HCT116 (cell line): ENCODE measurements around the gene ZNF750. TPM values are rescaled to one million over a fixed set of nuclear protein-coding genes. Genes with fewer than 3 reads are reported as not detected.
A peak's percentile ranks its signal among the peaks of the same experiment; 100 is the strongest.

Experiments used
- ATAC-seq: fragments of 200-7000 bp; cut with Tn5 transposase; 2 replicates; pipeline ENCODE4 v1.9.1; 2020; ENCODE audit warnings: mild to moderate bottlenecking, moderate library complexity
- BruUV-seq: library from RNA; stranded (reverse); fragments of 400-500 nt; replicated peaks from 2 replicates; lab custom pipeline; 2021; lab: Mats Ljungman, UMichigan
- CTCF ChIA-PET: fragments of 300-600 bp; sonication (Branson Sonifier 250); formaldehyde crosslinking; loops from one replicate; lab custom pipeline; 2021; ENCODE audit warnings: antibody characterized with exemption; lab: Charles Lee
- POLR2A ChIA-PET: fragments of 300-600, 350-600 bp; sonication (Branson Sonifier 250); formaldehyde crosslinking; loops from one replicate; lab custom pipeline; 2021; ENCODE audit warnings: antibody characterized with exemption; lab: Charles Lee
- RAD21 ChIA-PET, 2 experiments: fragments of 300-600 bp; sonication (Branson Sonifier 250); formaldehyde crosslinking; loops; one replicate each; lab custom pipeline; 2023; ENCODE audit warnings: low total read pairs in 2 of 2; ENCODE audit not compliant: uncharacterized antibody in 2 of 2, unreplicated experiment in 2 of 2, low non-redundant PET in 1 of 2; lab: Charles Lee
- DNase-seq: peaks from one replicate; pipeline ENCODE4 v3.0.0-alpha.2; 2010; ENCODE audit warnings: low read depth, low spot score
- H2AFZ ChIP-seq: fragments of 200-600 bp; shearing (Covaris generic), sonication (generic); 2 replicates; pipeline ENCODE4 v1.6.1; 2017; ENCODE audit warnings: low read depth, mixed run types, mixed read lengths, antibody characterized with exemption, low read length; ENCODE audit not compliant: poor library complexity, severe bottlenecking
- H3K27ac ChIP-seq: 2 replicates; pipeline ENCODE4 v1.5.1; 2012; ENCODE audit warnings: low read depth, low read length
- H3K27me3 ChIP-seq: fragments of 200-600 bp; sonication (generic); 2 replicates; pipeline ENCODE4 v1.6.1; 2016; ENCODE audit warnings: mixed run types, low read length, mixed read lengths; ENCODE audit not compliant: insufficient read depth
- H3K36me3 ChIP-seq, 2 experiments: fragments of 200-500 bp in 1 of 2; fragments of 200-600 bp in 1 of 2; sonication (Bioruptor generic) in 1 of 2; sonication (generic) in 1 of 2; 2 replicates each; pipeline versions ENCODE4 v1.5.1 to v1.6.1; 2014 to 2016; ENCODE audit warnings: low read length in 2 of 2, inconsistent platforms in 1 of 2, mixed read lengths in 1 of 2, mixed run types in 1 of 2; ENCODE audit not compliant: insufficient read depth in 2 of 2, control insufficient read depth in 1 of 2
- H3K4me1 ChIP-seq, 2 experiments: fragments of 200-600 bp in 1 of 2; sonication (generic) in 1 of 2; 2 replicates each; pipeline versions ENCODE4 v1.5.1 to v1.6.1; 2012 to 2017; ENCODE audit warnings: low read length in 2 of 2, inconsistent platforms in 1 of 2, mild to moderate bottlenecking in 1 of 2, mixed read lengths in 1 of 2, mixed run types in 1 of 2, moderate library complexity in 1 of 2; ENCODE audit not compliant: insufficient read depth in 2 of 2, control insufficient read depth in 1 of 2
- H3K4me2 ChIP-seq: fragments of 200-600 bp; sonication (generic); 2 replicates; pipeline ENCODE4 v1.6.1; 2017; ENCODE audit warnings: mixed run types, low read length, mixed read lengths
- H3K4me3 ChIP-seq, 2 experiments: fragments of 200-600 bp in 1 of 2; sonication (generic) in 1 of 2; replicated peaks in 1 of 2; 2 replicates each; pipeline ENCODE4 v1.5.1; 2011 to 2016; ENCODE audit warnings: low read length in 2 of 2, control low read depth in 1 of 2, low read depth in 1 of 2, mild to moderate bottlenecking in 1 of 2, mixed read lengths in 1 of 2, mixed run types in 1 of 2
- H3K79me2 ChIP-seq: fragments of 200-600 bp; sonication (generic); 2 replicates; pipeline ENCODE4 v1.6.1; 2017; ENCODE audit warnings: mild to moderate bottlenecking, mixed run types, low read length, moderate library complexity, mixed read lengths; ENCODE audit not compliant: insufficient read depth
- H3K9ac ChIP-seq: fragments of 200-600 bp; sonication (generic); 2 replicates; pipeline ENCODE4 v1.6.1; 2016; ENCODE audit warnings: low read length, mixed read lengths
- H3K9me2 ChIP-seq: fragments of 200-600 bp; sonication (generic), shearing (Covaris generic); 2 replicates; pipeline ENCODE4 v1.6.1; 2017; ENCODE audit warnings: mixed run types, mild to moderate bottlenecking, moderate library complexity; ENCODE audit not compliant: insufficient read depth
- H3K9me3 ChIP-seq, 2 experiments: fragments of 200-500 bp in 1 of 2; fragments of 200-600 bp in 1 of 2; sonication (Bioruptor generic) in 1 of 2; sonication (generic) in 1 of 2; 2 replicates each; pipeline ENCODE4 v1.6.1; 2014 to 2017; ENCODE audit warnings: low read length in 2 of 2, mixed read lengths in 2 of 2, inconsistent platforms in 1 of 2, low read depth in 1 of 2, mild to moderate bottlenecking in 1 of 2, mixed run types in 1 of 2, moderate library complexity in 1 of 2; ENCODE audit not compliant: control insufficient read depth in 1 of 2, insufficient read depth in 1 of 2
- H4K20me1 ChIP-seq: fragments of 200-600 bp; sonication (generic), shearing (Covaris generic); 2 replicates; pipeline ENCODE4 v1.6.1; 2017; ENCODE audit warnings: mixed run types, mild to moderate bottlenecking, moderate library complexity; ENCODE audit not compliant: insufficient read depth
- ELF1 ChIP-seq: IDR thresholded peaks from 2 replicates; pipeline ENCODE4 v1.6.1; 2012; ENCODE audit warnings: low read depth, borderline replicate concordance
- POLR2AphosphoS5 ChIP-seq: IDR thresholded peaks from 2 replicates; pipeline ENCODE4 v1.6.1; 2011; ENCODE audit warnings: mild to moderate bottlenecking, low read depth, low read length, moderate library complexity
- intact Hi-C: fragments of 100-400 bp; cut with micrococcal nuclease; formaldehyde crosslinking; loops from 2 replicates; pipeline ENCODE4 v1.10.0; 2022
- total RNA-seq: library from RNA; stranded (reverse); gene quantifications from one replicate; pipeline ENCODE4 v1.2.1, GENCODE V29; 2021; ENCODE audit not compliant: unreplicated experiment
- TF ChIP-seq, protein P1 (sequence below): IDR thresholded peaks from 2 replicates; pipeline ENCODE4 v1.6.1; 2012

The ZNF750 gene
- total RNA-seq, 1 experiment from 2014 or later, result not detected

GRCh38 chr17:82839617-82840292 is at the start of gene ZNF750 (continued):
- TF ChIP-seq ELF1, result no peak

DNA sequence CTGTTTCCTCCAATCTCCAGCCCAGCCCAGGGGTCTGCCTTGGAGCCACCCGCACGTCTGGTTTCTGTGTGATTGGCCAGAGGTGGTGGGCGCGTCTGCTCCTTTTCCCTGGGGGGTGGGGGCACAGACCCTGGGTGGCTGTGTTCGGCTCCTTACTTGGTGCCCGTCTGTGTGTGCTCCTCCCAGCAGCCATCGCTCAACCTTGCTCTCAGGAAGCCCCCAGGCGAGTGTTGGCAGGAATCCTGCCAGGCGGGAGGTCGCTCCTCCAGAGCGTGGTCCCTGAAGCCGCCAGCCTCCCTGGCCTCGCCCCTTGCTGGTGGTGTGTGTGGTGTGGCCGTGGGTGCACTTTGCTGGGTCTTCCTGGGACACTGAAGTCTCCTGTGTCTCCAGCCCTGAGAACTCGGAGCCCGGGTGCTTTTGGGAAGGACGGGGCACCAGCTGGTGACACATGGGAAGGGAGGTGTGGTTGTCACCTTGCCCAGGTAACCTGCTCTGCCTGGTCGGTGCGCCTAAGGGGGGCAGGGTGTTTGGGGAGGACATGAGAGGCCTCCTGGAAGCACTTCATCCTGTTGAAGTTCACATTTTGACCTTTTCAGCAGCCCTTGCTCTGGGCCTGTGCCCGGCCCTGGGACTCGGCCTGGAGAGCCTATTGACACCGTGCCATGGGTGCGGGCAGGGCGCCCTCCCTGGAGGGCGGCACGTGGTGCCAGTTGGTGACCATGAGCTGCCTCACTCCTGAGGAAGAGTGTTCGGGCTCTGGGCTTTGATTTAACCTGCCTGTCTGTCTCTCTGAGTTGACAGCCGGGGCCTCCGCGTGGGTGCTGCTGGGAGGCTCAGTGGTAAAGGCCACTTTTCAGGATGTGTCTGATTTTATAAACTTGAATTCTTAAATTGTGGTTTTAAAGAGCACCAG is 49.0 kb upstream of the ZNF750 start:
- ATAC-seq (peak; percentile 31), DNase-seq (no peak)
- H3K79me2 ChIP-seq, result peaks cover 8% of the 10 kb centered on the region; the same call in 1 of the 2 replicates
- no peaks in the 10 kb centered on the region for H3K9me3 ChIP-seq
- TF ChIP-seq ELF1, result no peak
- TF ChIP-seq, protein P1, sequence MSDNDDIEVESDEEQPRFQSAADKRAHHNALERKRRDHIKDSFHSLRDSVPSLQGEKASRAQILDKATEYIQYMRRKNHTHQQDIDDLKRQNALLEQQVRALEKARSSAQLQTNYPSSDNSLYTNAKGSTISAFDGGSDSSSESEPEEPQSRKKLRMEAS, result no peak
- no peak for TF ChIP-seq POLR2AphosphoS5
- H3K9ac ChIP-seq, result no peak overlapping the region
- H3K27ac ChIP-seq, result peak overlapping the region; percentile 57
- ChIA-PET RAD21 (no interaction called here), CTCF (no interaction called here), POLR2A (no interaction called here)
- H3K4me3 ChIP-seq, result no peak overlapping the region
- BruUV-seq, result no TSS peak
- no peaks in the 10 kb centered on the region for H3K27me3 ChIP-seq
- peaks cover 0 to 5% of the 10 kb centered on the region in 2 experiments; a peak in 1 of 4 replicates for H3K36me3 ChIP-seq
- no peak overlapping the region for H2AFZ ChIP-seq
- peaks cover 21 to 34% of the 10 kb centered on the region in 2 experiments for H3K4me1 ChIP-seq
- H3K4me2 ChIP-seq, result 0 out of 2 replicates have a peak overlapping the region, but pooled peaks have one; percentile 1
- intact Hi-C loops, result no loop called here
- no peaks in the 10 kb centered on the region for H3K9me2 ChIP-seq
- 0 out of 2 replicates have a peak, but pooled peaks cover 3% of the 10 kb centered on the region for H4K20me1 ChIP-seq
